ENCODE data around the gene KLRG1.

The KLRG1 gene

DNA sequence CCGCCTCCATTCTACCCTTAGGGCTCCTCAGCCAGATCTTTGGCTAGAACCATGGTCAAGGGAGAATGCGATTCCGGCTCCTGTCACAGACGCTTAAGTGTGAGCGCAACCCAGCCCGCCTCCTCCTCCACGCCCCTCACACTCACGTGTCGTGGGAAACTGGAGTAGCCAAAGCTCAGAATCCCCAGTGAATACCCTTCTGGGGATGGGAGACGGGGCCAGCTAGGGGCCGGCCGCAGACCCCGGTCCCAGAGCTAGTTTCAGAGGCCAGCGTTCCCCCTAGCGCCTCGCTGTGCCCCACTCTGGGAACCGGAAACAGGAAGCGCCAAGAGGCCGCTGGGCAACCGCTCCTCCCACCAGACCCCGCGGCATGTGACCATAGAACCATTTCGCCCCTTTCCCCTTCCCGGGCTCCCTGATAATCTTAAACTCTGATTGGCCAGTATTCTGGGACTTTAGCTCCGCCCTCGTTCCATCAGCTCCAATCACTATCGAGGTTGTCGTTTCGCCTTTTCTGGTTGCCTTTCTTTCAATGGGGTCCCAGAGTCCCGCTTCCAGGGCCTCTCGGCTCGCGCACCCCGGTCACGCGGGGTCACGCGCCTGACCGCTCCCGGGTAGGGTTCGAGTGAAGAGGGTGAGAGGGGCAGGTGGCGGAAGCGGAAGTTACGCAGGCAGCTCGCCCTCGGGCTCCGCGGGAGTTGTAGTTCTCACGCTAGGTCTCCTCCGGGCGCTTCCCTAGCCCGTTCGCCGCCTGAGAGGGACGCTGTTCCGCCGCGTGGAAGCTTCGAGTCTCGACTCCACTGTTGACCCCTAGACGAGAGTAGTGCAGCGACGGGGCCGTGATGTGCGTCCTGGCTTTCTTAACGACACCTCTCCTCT, 39.8 kb upstream of the KLRG1 start, which contains the start of gene M6PR:
Gene M6PR (minus strand): TSS at position 304 of the 879 bp plus-strand sequence. CDS start 3,241 bp downstream, outside the sequence.
- peak; percentile 91 for ATAC-seq

DNA sequence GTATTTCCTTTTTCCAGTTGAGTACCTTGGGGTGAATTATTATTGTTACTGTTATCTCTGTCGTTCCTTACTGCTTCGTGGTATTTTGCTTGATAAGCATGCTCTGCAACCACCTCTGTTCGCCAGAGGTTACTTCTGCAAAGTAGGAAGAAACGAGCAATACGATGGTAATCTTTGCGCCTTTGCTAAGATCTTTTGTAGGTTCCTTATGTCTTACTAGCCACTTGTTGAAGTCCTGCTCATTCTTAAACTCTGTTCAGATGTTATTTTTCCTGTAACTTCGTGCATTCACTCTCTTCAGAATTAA, 39.2 kb upstream of the KLRG1 start:
- ATAC-seq: peak; percentile 17
- no peak for TF ChIP-seq TCF4 (CRISPR knock-in tag; IDR thresholded peaks at IDR 0.05; ENCODE audit: borderline replicate concordance)
- TF ChIP-seq, protein P1, sequence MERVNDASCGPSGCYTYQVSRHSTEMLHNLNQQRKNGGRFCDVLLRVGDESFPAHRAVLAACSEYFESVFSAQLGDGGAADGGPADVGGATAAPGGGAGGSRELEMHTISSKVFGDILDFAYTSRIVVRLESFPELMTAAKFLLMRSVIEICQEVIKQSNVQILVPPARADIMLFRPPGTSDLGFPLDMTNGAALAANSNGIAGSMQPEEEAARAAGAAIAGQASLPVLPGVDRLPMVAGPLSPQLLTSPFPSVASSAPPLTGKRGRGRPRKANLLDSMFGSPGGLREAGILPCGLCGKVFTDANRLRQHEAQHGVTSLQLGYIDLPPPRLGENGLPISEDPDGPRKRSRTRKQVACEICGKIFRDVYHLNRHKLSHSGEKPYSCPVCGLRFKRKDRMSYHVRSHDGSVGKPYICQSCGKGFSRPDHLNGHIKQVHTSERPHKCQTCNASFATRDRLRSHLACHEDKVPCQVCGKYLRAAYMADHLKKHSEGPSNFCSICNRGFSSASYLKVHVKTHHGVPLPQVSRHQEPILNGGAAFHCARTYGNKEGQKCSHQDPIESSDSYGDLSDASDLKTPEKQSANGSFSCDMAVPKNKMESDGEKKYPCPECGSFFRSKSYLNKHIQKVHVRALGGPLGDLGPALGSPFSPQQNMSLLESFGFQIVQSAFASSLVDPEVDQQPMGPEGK (CRISPR knock-in tag; IDR thresholded peaks at IDR 0.05; ENCODE audit: borderline replicate concordance): no peak
- TF ChIP-seq ESRRG (CRISPR knock-in tag; IDR thresholded peaks at IDR 0.05): no peak
- TF ChIP-seq TOX (CRISPR knock-in tag; IDR thresholded peaks at IDR 0.05; ENCODE audit: borderline replicate concordance): no peak

More for the DNA sequence above, 39.8 kb upstream of the KLRG1 start, which contains the start of gene M6PR:
- peak; percentile 82 for TF ChIP-seq ZNF70 (CRISPR knock-in tag; IDR thresholded peaks at IDR 0.05)
- TF ChIP-seq SNAI2 (CRISPR knock-in tag; IDR thresholded peaks at IDR 0.05): no peak

DNA sequence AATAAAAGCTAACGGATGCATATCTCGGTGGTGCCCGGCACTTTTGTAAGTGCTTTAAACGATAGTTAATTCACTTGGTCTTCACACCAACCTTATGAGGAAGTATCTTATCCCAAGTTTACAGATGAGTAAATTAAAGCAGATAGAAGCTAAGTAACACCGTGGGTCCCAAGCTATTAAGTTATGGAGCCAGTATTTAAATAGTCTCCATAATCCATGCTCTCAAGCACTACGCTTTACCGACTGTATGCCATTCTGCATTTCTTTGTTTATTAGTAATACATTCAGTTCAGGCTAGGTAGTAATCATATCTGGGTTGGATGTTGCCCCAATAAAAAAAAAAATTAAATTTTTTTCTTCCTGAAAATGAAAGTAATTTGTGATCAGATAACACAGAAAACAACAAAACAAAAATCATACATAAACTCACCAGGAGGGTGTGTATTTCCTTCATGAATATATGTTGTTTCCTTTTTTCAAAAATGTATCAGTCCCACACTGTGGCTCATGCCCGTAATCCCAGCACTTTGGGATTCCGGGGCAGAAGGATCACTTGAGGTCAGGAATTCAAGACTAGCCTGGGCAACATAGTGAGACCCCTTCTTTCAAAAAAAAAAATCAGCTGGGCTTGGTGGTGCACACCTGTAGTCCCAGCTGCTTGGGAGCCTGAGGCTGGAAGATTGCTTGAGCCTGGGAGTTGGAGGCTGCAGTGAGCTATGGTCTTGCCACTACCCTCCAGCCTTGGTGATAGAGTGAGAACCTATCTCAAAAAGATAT, 38.5 kb upstream of the KLRG1 start:
- TF ChIP-seq ZC3H10 (CRISPR knock-in tag; IDR thresholded peaks at IDR 0.05) (no peak), ZNF565 (CRISPR knock-in tag; conservative IDR thresholded peaks at IDR 0.05; ENCODE audit: low read depth) (no peak), TOX (CRISPR knock-in tag; IDR thresholded peaks at IDR 0.05; ENCODE audit: borderline replicate concordance) (no peak), BACH2 (CRISPR knock-in tag; IDR thresholded peaks at IDR 0.05; ENCODE audit: borderline replicate concordance) (no peak), ZNF70 (CRISPR knock-in tag; IDR thresholded peaks at IDR 0.05) (no peak)
- TF ChIP-seq, protein P2, sequence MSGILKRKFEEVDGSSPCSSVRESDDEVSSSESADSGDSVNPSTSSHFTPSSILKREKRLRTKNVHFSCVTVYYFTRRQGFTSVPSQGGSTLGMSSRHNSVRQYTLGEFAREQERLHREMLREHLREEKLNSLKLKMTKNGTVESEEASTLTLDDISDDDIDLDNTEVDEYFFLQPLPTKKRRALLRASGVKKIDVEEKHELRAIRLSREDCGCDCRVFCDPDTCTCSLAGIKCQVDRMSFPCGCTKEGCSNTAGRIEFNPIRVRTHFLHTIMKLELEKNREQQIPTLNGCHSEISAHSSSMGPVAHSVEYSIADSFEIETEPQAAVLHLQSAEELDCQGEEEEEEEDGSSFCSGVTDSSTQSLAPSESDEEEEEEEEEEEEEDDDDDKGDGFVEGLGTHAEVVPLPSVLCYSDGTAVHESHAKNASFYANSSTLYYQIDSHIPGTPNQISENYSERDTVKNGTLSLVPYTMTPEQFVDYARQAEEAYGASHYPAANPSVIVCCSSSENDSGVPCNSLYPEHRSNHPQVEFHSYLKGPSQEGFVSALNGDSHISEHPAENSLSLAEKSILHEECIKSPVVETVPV (CRISPR knock-in tag; IDR thresholded peaks at IDR 0.05): no peak
- TF ChIP-seq, protein P1 (CRISPR knock-in tag; IDR thresholded peaks at IDR 0.05; ENCODE audit: borderline replicate concordance): no peak
- TF ChIP-seq, protein P3, sequence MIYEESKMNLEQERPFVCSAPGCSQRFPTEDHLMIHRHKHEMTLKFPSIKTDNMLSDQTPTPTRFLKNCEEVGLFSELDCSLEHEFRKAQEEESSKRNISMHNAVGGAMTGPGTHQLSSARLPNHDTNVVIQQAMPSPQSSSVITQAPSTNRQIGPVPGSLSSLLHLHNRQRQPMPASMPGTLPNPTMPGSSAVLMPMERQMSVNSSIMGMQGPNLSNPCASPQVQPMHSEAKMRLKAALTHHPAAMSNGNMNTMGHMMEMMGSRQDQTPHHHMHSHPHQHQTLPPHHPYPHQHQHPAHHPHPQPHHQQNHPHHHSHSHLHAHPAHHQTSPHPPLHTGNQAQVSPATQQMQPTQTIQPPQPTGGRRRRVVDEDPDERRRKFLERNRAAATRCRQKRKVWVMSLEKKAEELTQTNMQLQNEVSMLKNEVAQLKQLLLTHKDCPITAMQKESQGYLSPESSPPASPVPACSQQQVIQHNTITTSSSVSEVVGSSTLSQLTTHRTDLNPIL (CRISPR knock-in tag; IDR thresholded peaks at IDR 0.05; ENCODE audit: low read depth): no peak
- TF ChIP-seq, protein P4, sequence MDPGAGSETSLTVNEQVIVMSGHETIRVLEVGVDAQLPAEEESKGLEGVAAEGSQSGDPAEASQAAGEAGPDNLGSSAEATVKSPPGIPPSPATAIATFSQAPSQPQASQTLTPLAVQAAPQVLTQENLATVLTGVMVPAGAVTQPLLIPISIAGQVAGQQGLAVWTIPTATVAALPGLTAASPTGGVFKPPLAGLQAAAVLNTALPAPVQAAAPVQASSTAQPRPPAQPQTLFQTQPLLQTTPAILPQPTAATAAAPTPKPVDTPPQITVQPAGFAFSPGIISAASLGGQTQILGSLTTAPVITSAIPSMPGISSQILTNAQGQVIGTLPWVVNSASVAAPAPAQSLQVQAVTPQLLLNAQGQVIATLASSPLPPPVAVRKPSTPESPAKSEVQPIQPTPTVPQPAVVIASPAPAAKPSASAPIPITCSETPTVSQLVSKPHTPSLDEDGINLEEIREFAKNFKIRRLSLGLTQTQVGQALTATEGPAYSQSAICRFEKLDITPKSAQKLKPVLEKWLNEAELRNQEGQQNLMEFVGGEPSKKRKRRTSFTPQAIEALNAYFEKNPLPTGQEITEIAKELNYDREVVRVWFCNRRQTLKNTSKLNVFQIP (CRISPR knock-in tag; IDR thresholded peaks at IDR 0.05; ENCODE audit: borderline replicate concordance, low read depth): no peak
- no peak for ATAC-seq

DNA sequence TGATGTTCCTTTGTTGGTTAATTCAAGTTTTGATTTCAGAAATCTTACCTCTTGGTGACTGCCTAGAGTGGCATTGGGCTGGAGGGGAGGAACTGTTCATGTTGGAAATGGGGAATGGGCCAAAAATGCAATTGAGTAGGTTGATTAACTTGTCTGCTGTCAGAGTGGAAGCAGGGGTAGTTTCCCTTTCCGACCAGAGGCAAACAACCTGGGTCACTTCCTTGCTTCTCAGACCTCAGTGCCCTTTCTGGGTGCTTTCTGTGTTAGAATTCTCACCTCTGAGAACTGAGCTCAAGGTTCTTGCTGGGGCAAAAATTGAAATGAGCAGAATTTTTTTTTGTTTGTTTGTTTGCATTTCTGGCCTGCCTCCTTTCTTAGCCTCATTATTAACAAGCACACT, 37.6 kb upstream of the KLRG1 start:
- TF ChIP-seq CSDC2 (CRISPR knock-in tag; IDR thresholded peaks at IDR 0.05) (no peak), ZNF565 (CRISPR knock-in tag; conservative IDR thresholded peaks at IDR 0.05; ENCODE audit: low read depth) (no peak), ZFP3 (CRISPR knock-in tag; IDR thresholded peaks at IDR 0.05) (no peak), ZC3H10 (CRISPR knock-in tag; IDR thresholded peaks at IDR 0.05) (no peak), RARB (CRISPR knock-in tag; IDR thresholded peaks at IDR 0.05) (no peak), PPARA (CRISPR knock-in tag; IDR thresholded peaks at IDR 0.05; ENCODE audit: borderline replicate concordance) (no peak), ESRRG (CRISPR knock-in tag; IDR thresholded peaks at IDR 0.05) (no peak), GLIS3 (CRISPR knock-in tag; IDR thresholded peaks at IDR 0.05) (no peak), ZNF8 (CRISPR knock-in tag; IDR thresholded peaks at IDR 0.05) (no peak)
- TF ChIP-seq, protein P4 (CRISPR knock-in tag; IDR thresholded peaks at IDR 0.05; ENCODE audit: borderline replicate concordance, low read depth): no peak
- TF ChIP-seq, protein P3 (CRISPR knock-in tag; IDR thresholded peaks at IDR 0.05; ENCODE audit: low read depth): no peak
- TF ChIP-seq, protein P2 (CRISPR knock-in tag; IDR thresholded peaks at IDR 0.05): no peak
- no peak for ATAC-seq

All from SK-N-SH treated with all-trans-retinoic acid at 6 μM for 48 hours (cell line).